ENCODE measurements around the gene ALK. TPM values are rescaled to one million over a fixed set of nuclear protein-coding genes. Genes with fewer than 3 reads are reported as not detected.

The ALK gene
- total and polyA plus RNA-seq, 2 experiments from 2014 or later, result 0.35 TPM; not detected in 1

DNA sequence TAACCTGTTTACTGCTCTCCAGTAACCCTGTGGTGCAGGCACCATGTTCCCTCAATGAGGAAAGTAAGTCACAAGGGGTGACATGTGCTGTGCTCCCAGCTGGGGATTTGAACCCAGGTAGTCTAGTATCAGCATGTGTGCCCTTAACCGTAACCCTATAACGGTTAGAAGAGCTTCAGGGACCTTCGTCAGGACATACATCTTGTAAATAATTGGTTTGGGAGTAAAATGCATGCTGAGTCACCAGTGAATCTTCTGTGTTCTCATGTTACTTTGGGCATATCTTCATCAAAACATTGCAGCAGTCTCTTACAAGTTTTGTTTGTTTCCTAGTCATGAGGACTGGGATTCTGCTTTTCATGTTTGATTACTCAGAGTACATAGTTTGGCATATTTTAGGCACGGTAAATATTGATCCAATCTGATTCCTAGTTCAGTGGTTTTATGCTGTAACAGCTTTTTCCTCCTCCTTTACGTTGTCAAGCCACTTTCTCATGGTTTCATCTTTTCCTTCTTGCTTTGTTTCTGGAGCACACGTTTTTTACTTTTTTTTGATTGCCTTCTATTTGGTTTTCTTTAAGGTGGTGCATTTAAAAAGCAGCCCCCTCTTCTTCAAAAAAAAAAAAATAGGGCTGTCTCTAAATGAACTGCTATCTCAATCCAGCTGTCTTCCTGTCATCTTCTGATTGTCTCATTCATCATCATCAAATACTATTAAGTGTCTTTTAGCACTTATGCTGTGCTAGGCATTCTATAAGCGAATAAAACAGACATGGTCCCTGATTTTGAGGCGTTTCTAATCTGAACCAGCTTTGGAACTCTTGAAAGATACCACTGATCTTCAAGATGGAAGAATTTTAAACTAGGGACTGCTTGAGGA is 755.8 kb downstream of the ALK start:
- DNase-seq (ENCODE audit: low spot score) (no peak), ATAC-seq (peak; percentile 45; the same call in 2 of the 3 replicates)
- H3K36me3 Mint-ChIP-seq (ENCODE audit: low read depth), result no peaks in the 10 kb centered on the region
- H3K79me2 ChIP-seq (replicated peaks; ENCODE audit: insufficient read depth), result no peaks in the 10 kb centered on the region
- H3K27me3 ChIP-seq (ENCODE audit: insufficient read depth), result no peaks in the 10 kb centered on the region
- H3K36me3 ChIP-seq (ENCODE audit: insufficient read depth), result no peaks in the 10 kb centered on the region
- no peaks in the 10 kb centered on the region for H3K9me3 Mint-ChIP-seq
- no peaks in the 10 kb centered on the region for H3K27me3 Mint-ChIP-seq (ENCODE audit: insufficient read depth, low read depth, poor library complexity)
- H3K4me3 ChIP-seq, result no peak overlapping the region
- TF ChIP-seq, protein P1, sequence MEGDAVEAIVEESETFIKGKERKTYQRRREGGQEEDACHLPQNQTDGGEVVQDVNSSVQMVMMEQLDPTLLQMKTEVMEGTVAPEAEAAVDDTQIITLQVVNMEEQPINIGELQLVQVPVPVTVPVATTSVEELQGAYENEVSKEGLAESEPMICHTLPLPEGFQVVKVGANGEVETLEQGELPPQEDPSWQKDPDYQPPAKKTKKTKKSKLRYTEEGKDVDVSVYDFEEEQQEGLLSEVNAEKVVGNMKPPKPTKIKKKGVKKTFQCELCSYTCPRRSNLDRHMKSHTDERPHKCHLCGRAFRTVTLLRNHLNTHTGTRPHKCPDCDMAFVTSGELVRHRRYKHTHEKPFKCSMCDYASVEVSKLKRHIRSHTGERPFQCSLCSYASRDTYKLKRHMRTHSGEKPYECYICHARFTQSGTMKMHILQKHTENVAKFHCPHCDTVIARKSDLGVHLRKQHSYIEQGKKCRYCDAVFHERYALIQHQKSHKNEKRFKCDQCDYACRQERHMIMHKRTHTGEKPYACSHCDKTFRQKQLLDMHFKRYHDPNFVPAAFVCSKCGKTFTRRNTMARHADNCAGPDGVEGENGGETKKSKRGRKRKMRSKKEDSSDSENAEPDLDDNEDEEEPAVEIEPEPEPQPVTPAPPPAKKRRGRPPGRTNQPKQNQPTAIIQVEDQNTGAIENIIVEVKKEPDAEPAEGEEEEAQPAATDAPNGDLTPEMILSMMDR (conservative IDR thresholded peaks at IDR 0.05; ENCODE audit: low read depth in 2 of 2), result no peak
- TF ChIP-seq, protein P2, sequence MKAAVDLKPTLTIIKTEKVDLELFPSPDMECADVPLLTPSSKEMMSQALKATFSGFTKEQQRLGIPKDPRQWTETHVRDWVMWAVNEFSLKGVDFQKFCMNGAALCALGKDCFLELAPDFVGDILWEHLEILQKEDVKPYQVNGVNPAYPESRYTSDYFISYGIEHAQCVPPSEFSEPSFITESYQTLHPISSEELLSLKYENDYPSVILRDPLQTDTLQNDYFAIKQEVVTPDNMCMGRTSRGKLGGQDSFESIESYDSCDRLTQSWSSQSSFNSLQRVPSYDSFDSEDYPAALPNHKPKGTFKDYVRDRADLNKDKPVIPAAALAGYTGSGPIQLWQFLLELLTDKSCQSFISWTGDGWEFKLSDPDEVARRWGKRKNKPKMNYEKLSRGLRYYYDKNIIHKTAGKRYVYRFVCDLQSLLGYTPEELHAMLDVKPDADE (IDR thresholded peaks at IDR 0.05), result no peak
- TF ChIP-seq, protein P3, sequence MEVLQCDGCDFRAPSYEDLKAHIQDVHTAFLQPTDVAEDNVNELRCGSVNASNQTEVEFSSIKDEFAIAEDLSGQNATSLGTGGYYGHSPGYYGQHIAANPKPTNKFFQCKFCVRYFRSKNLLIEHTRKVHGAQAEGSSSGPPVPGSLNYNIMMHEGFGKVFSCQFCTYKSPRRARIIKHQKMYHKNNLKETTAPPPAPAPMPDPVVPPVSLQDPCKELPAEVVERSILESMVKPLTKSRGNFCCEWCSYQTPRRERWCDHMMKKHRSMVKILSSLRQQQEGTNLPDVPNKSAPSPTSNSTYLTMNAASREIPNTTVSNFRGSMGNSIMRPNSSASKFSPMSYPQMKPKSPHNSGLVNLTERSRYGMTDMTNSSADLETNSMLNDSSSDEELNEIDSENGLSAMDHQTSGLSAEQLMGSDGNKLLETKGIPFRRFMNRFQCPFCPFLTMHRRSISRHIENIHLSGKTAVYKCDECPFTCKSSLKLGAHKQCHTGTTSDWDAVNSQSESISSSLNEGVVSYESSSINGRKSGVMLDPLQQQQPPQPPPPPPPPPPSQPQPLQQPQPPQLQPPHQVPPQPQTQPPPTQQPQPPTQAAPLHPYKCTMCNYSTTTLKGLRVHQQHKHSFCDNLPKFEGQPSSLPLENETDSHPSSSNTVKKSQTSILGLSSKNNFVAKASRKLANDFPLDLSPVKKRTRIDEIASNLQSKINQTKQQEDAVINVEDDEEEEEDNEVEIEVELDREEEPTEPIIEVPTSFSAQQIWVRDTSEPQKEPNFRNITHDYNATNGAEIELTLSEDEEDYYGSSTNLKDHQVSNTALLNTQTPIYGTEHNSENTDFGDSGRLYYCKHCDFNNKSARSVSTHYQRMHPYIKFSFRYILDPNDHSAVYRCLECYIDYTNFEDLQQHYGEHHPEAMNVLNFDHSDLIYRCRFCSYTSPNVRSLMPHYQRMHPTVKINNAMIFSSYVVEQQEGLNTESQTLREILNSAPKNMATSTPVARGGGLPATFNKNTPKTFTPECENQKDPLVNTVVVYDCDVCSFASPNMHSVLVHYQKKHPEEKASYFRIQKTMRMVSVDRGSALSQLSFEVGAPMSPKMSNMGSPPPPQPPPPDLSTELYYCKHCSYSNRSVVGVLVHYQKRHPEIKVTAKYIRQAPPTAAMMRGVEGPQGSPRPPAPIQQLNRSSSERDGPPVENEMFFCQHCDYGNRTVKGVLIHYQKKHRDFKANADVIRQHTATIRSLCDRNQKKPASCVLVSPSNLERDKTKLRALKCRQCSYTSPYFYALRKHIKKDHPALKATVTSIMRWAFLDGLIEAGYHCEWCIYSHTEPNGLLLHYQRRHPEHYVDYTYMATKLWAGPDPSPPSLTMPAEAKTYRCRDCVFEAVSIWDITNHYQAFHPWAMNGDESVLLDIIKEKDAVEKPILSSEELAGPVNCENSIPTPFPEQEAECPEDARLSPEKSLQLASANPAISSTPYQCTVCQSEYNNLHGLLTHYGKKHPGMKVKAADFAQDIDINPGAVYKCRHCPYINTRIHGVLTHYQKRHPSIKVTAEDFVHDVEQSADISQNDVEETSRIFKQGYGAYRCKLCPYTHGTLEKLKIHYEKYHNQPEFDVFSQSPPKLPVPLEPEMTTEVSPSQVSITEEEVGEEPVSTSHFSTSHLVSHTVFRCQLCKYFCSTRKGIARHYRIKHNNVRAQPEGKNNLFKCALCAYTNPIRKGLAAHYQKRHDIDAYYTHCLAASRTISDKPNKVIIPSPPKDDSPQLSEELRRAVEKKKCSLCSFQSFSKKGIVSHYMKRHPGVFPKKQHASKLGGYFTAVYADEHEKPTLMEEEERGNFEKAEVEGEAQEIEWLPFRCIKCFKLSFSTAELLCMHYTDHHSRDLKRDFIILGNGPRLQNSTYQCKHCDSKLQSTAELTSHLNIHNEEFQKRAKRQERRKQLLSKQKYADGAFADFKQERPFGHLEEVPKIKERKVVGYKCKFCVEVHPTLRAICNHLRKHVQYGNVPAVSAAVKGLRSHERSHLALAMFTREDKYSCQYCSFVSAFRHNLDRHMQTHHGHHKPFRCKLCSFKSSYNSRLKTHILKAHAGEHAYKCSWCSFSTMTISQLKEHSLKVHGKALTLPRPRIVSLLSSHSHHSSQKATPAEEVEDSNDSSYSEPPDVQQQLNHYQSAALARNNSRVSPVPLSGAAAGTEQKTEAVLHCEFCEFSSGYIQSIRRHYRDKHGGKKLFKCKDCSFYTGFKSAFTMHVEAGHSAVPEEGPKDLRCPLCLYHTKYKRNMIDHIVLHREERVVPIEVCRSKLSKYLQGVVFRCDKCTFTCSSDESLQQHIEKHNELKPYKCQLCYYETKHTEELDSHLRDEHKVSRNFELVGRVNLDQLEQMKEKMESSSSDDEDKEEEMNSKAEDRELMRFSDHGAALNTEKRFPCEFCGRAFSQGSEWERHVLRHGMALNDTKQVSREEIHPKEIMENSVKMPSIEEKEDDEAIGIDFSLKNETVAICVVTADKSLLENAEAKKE (CRISPR knock-in tag; IDR thresholded peaks at IDR 0.05), result no peak
- no peak for TF ChIP-seq POLR2AphosphoS5 (IDR thresholded peaks at IDR 0.05; ENCODE audit: low read depth)
- TF ChIP-seq STAT1 (IDR thresholded peaks at IDR 0.05; ENCODE audit: unreplicated experiment), result no peak
- no peak for TF ChIP-seq JUNB (IDR thresholded peaks at IDR 0.05; ENCODE audit: unreplicated experiment)
- TF ChIP-seq EZH2 (IDR thresholded peaks at IDR 0.05; ENCODE audit: low read depth, unreplicated experiment), result no peak
- TF ChIP-seq ZNF331 (CRISPR knock-in tag; IDR thresholded peaks at IDR 0.05; ENCODE audit: low read depth), result no peak
- no peak for TF ChIP-seq EZH2phosphoT487 (IDR thresholded peaks at IDR 0.05; ENCODE audit: unreplicated experiment)
- TF ChIP-seq CREB1 (CRISPR knock-in tag; IDR thresholded peaks at IDR 0.05; ENCODE audit: low read depth), result no peak
- TF ChIP-seq, protein P4, sequence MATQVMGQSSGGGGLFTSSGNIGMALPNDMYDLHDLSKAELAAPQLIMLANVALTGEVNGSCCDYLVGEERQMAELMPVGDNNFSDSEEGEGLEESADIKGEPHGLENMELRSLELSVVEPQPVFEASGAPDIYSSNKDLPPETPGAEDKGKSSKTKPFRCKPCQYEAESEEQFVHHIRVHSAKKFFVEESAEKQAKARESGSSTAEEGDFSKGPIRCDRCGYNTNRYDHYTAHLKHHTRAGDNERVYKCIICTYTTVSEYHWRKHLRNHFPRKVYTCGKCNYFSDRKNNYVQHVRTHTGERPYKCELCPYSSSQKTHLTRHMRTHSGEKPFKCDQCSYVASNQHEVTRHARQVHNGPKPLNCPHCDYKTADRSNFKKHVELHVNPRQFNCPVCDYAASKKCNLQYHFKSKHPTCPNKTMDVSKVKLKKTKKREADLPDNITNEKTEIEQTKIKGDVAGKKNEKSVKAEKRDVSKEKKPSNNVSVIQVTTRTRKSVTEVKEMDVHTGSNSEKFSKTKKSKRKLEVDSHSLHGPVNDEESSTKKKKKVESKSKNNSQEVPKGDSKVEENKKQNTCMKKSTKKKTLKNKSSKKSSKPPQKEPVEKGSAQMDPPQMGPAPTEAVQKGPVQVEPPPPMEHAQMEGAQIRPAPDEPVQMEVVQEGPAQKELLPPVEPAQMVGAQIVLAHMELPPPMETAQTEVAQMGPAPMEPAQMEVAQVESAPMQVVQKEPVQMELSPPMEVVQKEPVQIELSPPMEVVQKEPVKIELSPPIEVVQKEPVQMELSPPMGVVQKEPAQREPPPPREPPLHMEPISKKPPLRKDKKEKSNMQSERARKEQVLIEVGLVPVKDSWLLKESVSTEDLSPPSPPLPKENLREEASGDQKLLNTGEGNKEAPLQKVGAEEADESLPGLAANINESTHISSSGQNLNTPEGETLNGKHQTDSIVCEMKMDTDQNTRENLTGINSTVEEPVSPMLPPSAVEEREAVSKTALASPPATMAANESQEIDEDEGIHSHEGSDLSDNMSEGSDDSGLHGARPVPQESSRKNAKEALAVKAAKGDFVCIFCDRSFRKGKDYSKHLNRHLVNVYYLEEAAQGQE (IDR thresholded peaks at IDR 0.05; ENCODE audit: unreplicated experiment), result no peak
- no peak for TF ChIP-seq ZNF114 (CRISPR knock-in tag; IDR thresholded peaks at IDR 0.05)
- H3K4me3 Mint-ChIP-seq, result no peak overlapping the region
- H3F3A ChIP-seq (replicated peaks; ENCODE audit: low read depth), result no peaks in the 10 kb centered on the region
- H3K4me1 Mint-ChIP-seq, result peaks cover 26% of the 10 kb centered on the region
- H4K20me1 ChIP-seq (replicated peaks; ENCODE audit: insufficient read depth), result no peaks in the 10 kb centered on the region
- H3K27ac ChIP-seq (ENCODE audit: low read depth), result no peak overlapping the region
- no peaks in the 10 kb centered on the region for H3K9me2 ChIP-seq (ENCODE audit: insufficient read depth)
- peak overlapping the region; percentile 70; the same call in 1 of the 2 replicates for H2AFZ ChIP-seq
- peaks cover 21% of the 10 kb centered on the region for H3K4me1 ChIP-seq (ENCODE audit: insufficient read depth)
- H3K4me2 ChIP-seq, result no peak overlapping the region
- 0 out of 2 replicates have a peak overlapping the region, but pooled peaks have one; percentile 43 for H3K27ac Mint-ChIP-seq
